Measurements from ENCODE around the gene IGF1R.

DNA sequence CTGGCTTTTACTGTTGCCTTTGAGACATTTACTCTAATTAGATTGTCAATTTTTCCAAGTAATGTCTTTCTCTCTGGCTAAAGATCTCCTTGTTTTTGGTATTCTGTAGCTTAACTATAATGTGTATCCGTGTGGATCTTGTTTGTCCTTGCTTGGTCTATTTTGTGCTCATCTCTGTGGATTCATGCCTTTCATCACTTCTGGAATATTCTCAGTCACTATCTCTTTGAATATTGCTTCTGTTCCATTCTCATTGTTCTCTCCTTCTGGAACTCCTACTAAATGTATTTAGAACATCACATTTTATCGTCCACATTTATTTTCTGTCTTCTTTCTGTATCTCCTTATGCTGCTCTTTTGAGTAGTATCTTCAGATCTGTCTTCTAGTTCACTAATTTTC, 346.6 kb downstream of the IGF1R start:
- TF ChIP-seq EZH2 (IDR thresholded peaks at IDR 0.05; ENCODE audit: low read depth, low read length, severe bottlenecking) (no peak), EP300 (IDR thresholded peaks at IDR 0.05; ENCODE audit: borderline replicate concordance in 1 of 2, low read depth in 2 of 2, low read length in 2 of 2) (no peak), RAD21 (IDR thresholded peaks at IDR 0.05 in 1 of 2, conservative IDR thresholded peaks at IDR 0.05 in 1 of 2; ENCODE audit: low read depth in 2 of 2, low read length in 2 of 2) (no peak), RNF2 (IDR thresholded peaks at IDR 0.05; ENCODE audit: borderline replicate concordance, low read depth, low read length, missing control alignments, poor library complexity, severe bottlenecking) (no peak), RFX5 (IDR thresholded peaks at IDR 0.05; ENCODE audit: borderline replicate concordance, low read depth, low read length) (no peak), BACH1 (IDR thresholded peaks at IDR 0.05; ENCODE audit: low read length) (no peak)
- TF ChIP-seq, protein P1, sequence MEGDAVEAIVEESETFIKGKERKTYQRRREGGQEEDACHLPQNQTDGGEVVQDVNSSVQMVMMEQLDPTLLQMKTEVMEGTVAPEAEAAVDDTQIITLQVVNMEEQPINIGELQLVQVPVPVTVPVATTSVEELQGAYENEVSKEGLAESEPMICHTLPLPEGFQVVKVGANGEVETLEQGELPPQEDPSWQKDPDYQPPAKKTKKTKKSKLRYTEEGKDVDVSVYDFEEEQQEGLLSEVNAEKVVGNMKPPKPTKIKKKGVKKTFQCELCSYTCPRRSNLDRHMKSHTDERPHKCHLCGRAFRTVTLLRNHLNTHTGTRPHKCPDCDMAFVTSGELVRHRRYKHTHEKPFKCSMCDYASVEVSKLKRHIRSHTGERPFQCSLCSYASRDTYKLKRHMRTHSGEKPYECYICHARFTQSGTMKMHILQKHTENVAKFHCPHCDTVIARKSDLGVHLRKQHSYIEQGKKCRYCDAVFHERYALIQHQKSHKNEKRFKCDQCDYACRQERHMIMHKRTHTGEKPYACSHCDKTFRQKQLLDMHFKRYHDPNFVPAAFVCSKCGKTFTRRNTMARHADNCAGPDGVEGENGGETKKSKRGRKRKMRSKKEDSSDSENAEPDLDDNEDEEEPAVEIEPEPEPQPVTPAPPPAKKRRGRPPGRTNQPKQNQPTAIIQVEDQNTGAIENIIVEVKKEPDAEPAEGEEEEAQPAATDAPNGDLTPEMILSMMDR (IDR thresholded peaks at IDR 0.05; ENCODE audit: control extremely low read depth in 1 of 3, insufficient read depth in 1 of 3, low read depth in 1 of 3, low read length in 3 of 3): no peak
